Measurements from ENCODE around the gene P3H2.
"Not testable (repeated sequence)": the region's sequence is repeated elsewhere in the genome, so short reads cannot be mapped to it uniquely, and the experiment has no call there.

P3H2 gene

DNA sequence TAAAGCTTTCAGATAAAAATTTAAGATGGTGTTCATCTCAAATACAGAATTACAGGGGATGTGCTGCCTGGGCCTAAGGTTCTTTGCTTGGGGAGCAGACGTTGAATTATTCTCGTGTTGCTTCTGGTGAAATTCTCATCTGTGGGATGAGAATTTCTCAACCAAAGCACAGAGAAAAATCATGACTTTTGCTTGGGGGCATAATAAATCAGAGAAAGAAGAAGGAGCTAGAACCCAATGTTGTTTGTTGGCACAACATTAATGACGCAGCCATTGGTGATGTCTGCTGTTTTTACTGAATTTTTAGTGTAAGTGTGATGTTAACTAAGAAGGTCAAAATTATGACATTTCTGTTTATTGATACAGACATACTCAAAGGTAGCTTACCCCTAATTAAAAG lies 35.7 kb downstream of the P3H2 start:
- DNase-seq: no peak

DNA sequence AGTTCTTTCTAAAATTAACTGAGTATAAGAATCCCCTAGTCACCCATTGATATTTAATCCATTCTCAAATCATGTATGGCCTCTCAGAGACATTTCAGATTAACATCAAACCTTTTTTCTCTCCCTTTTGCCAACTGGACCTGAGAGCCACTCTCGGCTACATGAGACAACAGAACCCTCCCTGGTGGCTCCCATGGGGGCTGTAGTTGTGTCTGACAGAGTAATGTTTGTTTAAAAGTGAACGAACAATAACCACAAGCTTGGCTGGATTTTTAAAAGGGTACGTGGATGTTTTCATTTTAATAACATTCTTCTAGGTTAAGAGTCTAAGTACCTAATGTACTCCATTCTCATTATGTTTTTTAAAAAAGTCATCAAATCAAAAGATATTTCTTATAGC lies 37.1 kb downstream of the P3H2 start:
- no peak for DNase-seq

GRCh38 chr3:190081389-190081788 lies 39.3 kb downstream of the P3H2 start:
- DNase-seq: no peak

DNA sequence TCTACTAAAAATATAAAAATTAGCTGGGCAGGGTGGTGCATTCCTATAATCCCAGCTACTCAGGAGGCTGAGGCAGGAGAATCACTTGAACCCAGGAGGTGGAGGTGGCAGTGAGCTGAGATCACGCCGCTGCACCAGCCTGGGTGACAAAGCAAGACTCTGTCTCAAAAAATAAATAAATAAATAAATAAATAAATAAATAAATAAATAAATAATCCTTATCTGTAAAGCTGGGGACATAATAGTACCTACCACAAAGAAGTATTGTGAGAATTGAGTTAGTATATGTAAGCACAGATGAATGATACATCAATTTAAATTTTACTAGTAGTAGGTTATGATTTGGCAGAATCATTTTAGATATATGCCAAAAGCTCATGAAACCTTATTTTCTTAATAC lies 41.5 kb downstream of the P3H2 start:
- DNase-seq: not testable (repeated sequence)

DNA sequence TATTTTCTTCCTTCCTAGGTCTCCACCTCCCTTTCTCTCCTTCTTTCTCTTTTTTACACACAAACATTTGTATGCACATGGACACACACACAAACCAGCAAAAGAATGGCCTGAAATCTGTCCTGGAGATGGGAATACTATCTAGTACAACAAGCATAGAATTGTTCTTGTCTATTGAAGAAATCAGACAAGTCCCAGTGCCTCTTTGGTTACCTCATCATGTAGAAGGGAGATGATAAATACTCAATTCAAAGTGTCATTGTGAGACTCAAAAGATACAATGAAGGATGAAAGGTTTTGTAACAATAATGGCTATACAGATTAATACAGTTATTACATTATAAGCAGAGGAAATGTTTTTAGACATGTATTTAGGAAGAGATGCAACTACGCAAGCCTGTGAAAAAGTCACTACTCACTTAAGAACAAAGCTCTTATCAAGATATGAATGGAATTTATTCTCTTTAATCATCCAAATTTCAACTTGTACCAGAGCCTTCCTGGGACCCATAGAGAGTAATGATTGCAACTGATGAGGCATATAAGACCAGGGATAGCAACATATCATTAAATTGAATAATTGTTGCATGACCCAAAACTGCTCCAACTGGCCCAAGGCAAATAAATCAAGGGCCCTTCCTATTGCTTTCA lies 43.2 kb downstream of the P3H2 start:
- DNase-seq: no peak

DNA sequence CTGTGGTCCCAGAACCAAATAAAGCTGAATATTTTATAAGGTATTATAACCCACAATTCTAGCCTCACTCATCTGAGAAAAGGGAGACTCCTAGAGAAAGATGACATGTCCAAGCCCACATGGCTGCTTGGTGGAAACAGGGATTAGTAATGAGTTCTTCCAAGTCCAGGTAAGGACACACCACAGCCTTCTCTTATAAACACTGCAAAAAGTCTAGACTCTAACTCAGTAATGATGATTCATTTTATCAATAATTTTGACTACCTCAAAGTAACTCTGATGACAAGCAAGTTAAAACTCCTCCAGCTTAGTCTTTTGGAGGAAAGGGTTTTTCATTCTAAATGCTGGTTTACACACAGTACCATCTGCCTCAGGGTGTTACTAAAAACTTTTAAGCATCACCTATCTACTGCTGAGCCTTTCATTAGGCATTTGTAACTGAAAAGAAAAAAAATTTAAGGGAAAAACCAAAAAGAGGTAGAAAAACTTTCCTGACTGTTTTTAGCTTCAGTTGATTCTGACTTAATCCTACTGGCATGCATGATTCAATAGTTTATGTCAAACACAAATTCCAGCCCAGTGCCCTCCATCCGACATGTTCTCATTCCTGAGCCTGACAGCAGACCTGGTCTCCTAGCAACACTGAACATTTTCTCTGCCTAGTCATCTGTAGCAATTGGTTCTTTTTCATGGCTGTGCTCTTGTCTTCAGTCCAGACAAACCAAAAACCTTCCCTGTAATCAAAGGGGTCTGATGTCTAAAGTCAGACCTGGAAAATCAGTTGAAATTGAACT lies 43.9 kb downstream of the P3H2 start:
- no peak for DNase-seq

DNA sequence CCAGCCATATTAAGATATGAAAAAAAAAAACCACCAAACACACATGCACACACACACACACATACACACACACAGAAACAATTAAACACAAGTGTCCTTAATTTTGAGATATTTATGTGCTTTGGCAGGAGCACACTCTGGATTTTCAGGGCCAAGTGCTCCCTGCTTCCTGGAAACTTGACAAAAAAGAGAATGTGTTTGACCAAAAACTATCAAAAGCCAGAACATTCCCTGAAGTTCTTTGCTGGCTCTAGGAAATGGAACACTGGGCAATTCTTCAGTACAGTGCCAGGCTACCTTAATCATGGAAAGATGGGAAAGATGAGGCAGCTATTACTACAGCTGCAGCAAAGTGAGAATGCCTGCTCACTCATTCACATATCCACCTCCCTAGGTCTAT lies 44.6 kb downstream of the P3H2 start:
- no peak for DNase-seq

DNA sequence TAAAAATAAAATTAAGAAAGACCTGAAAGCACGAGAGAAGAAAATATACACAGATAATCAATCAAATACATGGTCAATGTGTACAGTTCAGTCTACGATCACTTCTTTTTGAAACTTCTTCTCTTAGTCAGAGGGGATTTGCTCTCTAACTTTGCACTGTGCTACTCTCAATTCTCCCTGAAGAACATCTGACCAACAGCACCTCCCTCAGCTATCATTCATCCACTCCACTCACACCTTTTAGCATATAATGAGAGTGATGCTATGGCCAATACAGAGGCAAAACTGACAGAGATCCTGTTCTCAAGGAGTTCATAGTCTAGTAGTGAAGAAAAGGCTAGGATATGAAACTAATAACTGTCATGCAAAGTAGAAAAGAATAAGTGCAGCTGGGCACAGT lies 45.9 kb downstream of the P3H2 start:
- DNase-seq: no peak

DNA sequence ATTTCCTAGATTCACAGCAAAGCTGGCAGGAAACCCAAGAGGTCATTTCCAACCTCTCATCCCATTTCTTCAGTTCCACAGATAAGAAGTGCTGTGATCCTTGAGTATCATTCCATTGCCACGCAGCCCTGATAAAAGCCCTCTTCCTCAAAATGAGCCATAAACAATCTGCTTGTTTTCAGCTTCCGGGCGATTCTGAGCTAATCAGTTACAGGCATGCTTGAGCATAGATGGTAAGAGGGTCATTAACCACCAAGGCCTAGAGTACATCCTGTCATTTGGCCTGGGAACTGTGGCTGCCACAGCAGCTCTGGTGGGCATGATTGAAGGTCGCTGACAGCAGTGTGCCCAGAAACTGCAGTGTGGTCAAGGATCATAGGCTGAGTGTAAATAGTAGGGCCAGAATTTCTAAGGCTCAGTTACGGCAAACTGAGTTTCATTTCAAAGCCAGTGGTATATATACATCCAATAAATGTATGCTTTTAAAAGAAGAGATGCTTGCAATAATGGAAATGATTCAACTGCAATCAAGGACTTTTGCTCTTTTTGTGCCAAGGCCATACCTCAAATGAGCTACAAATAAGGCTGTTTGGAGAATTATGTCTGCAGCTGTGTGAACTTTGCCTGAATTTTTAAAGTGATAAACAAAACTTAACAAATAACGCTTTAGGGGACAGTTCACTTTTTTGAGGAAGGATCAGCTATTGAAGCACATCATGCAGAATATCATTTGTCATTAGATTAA lies 47.3 kb downstream of the P3H2 start:
- no peak for DNase-seq

DNA sequence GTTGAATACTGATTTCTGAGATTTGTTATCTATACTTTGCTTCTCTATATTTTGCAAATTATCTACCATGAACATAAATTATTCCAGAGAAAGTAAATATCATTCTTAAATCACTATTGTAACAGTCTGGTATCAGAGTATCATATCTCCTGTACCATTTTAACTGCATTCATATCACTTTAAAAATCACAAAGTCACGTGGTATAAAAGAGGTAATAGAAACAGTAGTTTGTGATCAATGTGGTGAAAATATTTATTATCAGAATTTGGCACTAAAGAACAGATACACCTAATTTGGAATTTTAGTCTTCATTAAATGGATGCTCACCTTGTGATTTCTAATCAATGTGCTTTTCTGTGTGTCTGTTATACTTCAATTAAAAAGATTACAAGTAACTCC lies 47.8 kb downstream of the P3H2 start:
- DNase-seq: no peak

DNA sequence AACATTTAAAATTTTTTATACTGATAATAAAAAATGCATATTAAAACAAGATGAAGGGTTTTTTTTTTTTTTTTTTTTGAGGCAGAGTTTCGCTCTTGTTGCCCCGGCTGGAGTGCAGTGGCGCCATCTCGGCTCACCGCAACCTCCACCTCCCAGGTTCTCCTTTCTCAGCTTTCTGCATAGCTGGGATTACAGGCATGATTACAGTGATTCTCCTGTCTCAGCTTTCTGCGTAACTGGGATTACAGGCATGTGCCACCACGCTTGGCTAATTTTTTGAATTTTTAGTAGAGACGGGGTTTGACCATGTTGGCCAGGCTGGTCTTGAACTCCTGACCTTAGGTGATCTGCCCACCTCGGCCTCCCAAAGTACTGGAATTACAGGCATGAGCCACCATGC lies 48.8 kb downstream of the P3H2 start:
- DNase-seq: not testable (repeated sequence)

- no peak for DNase-seq
Observed at GRCh38 chr3:190070622-190071347, 49.9 kb downstream of the P3H2 start.

DNA sequence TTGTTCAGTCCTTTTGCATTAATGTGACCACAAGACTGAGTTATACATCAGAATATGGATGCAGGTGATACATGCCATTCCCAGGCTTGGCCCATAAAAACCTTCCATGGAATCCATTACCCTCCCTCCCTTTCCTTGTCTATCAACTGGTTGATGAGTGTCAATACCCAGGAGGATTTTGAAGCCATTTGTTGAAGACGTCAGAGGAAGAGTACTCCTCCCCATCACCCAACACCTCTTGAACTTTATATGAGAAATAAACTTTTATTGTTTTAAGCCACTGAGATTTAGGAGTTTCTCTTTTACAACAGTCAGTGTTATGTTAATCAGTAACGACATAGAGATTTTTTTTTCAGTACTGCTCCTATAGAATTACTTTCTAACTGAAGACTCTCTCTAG lies 55.5 kb downstream of the P3H2 start:
- DNase-seq: no peak

- no peak for DNase-seq
Observed at GRCh38 chr3:190064659-190065058, 56.0 kb downstream of the P3H2 start.

DNA sequence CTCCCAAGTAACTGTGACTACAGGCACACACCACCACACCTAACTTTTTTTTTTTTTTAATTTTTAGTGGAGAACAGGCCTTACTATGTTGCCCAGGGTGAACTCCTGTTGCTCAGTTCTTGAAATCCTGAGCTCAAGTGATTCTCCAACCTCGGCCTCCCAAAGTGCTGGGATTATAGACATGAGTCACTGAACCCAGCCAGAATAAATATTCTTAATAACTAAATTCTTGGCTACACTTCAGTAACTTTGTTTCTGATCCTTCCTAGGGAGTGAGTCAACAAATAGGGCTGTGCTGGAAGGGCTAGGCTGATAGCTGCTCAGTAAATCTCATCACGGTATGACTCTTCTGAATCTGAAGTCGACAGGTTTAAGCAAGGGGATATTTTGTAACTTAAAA lies 56.6 kb downstream of the P3H2 start:
- no peak for DNase-seq

DNA sequence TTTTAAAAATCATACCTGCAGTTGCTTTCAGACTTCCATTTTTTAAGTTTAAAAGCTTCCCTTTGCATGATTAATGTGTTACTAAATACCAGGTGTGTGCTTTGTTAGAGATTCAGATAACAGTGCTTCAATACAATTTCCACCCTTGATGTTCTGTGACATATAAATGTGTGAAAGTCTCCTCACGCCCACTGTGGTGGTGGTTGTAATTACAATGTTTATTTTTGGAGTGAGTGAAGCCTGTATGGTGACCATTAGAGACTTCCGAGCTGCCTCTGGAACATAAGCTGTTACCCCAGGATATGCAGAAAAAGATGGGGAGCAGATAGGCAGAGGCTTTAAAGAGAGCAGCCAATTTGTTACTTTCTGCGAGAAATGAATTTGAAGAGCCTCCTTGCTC lies 57.2 kb downstream of the P3H2 start:
- no peak for DNase-seq

GRCh38 chr3:190060192-190060775 lies 60.4 kb downstream of the P3H2 start:
- no peak for DNase-seq

DNA sequence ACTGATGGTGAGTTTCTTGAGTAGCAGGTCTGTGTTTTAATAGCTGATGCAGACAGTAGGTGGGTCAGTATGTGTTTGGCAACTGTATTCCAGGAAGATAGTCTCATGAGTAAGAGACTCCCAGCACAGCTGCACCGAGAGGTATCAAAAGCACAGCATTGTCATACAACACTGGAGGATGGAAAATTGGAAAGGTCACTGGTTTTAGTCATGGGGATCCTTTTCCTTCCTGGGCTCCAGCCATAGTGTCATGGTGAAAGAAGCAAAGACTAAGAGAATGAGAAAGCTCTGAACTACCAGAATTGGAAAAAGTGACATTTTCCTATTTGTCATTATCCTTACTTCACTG lies 61.5 kb downstream of the P3H2 start:
- DNase-seq: no peak

- DNase-seq: no peak
Observed at GRCh38 chr3:190058521-190059241, 62.0 kb downstream of the P3H2 start.

GRCh38 chr3:190056742-190057141 lies 64.0 kb downstream of the P3H2 start:
- no peak for DNase-seq

GRCh38 chr3:190055773-190056172 lies 64.9 kb downstream of the P3H2 start:
- DNase-seq: no peak

GRCh38 chr3:190053919-190054672 lies 66.6 kb downstream of the P3H2 start:
- DNase-seq: no peak
